Trophoblast cell (in vitro differentiated cells and primary cell): ENCODE measurements around the gene SELP.
A peak's percentile ranks its signal among the peaks of the same experiment; 100 is the strongest.

Experiments
- DNase-seq, 2 donors: peaks; one replicate each; pipeline ENCODE4 v3.0.0-alpha.2; 2016
- H2AFZ ChIP-seq: 2 replicates; pipeline ENCODE4 v1.6.1; 2013; ENCODE audit warnings: low read length, moderate library complexity, mild to moderate bottlenecking; ENCODE audit not compliant: insufficient read depth, poor library complexity
- H2AK5ac ChIP-seq: 2 replicates; pipeline ENCODE4 v1.6.1; 2013; ENCODE audit warnings: mild to moderate bottlenecking, low read length
- H2BK120ac ChIP-seq: 2 replicates; pipeline ENCODE4 v1.6.1; 2013; ENCODE audit warnings: low read length, mild to moderate bottlenecking, moderate library complexity; ENCODE audit not compliant: insufficient read depth, poor library complexity
- H2BK12ac ChIP-seq: 2 replicates; pipeline ENCODE4 v1.6.1; 2013; ENCODE audit warnings: mild to moderate bottlenecking, low read length, moderate library complexity
- H2BK5ac ChIP-seq: 2 replicates; pipeline ENCODE4 v1.6.1; 2013; ENCODE audit warnings: low read length, low read depth, moderate library complexity, mild to moderate bottlenecking; ENCODE audit not compliant: poor library complexity
- H3K14ac ChIP-seq: 2 replicates; pipeline ENCODE4 v1.6.1; 2013; ENCODE audit warnings: mild to moderate bottlenecking, low read length
- H3K18ac ChIP-seq: 2 replicates; pipeline ENCODE4 v1.6.1; 2013; ENCODE audit warnings: mild to moderate bottlenecking, low read length
- H3K23ac ChIP-seq: 2 replicates; pipeline ENCODE4 v1.6.1; 2013; ENCODE audit warnings: low read length
- H3K27ac ChIP-seq: 2 replicates; pipeline ENCODE4 v1.5.1; 2013; ENCODE audit warnings: low read depth, mild to moderate bottlenecking, inconsistent platforms, low read length, moderate library complexity
- H3K27me3 ChIP-seq: 2 replicates; pipeline ENCODE4 v1.6.1; 2013; ENCODE audit warnings: inconsistent platforms, mild to moderate bottlenecking, low read length, moderate library complexity; ENCODE audit not compliant: insufficient read depth
- H3K36me3 ChIP-seq, 2 experiments: 1 replicate in 1 of 2; 2 replicates in 1 of 2; pipeline ENCODE4 v1.6.1; 2013; ENCODE audit warnings: low read length in 2 of 2, mild to moderate bottlenecking in 2 of 2, moderate library complexity in 1 of 2; ENCODE audit not compliant: insufficient read depth in 2 of 2, control insufficient read depth in 1 of 2
- H3K4ac ChIP-seq: 2 replicates; pipeline ENCODE4 v1.6.1; 2013; ENCODE audit warnings: low read depth, mild to moderate bottlenecking, low read length, moderate library complexity
- H3K4me1 ChIP-seq, 2 experiments: 1 replicate in 1 of 2; 2 replicates in 1 of 2; pipeline ENCODE4 v1.6.1; 2013; ENCODE audit warnings: low read length in 2 of 2, mild to moderate bottlenecking in 2 of 2, moderate library complexity in 1 of 2; ENCODE audit not compliant: insufficient read depth in 2 of 2, control insufficient read depth in 1 of 2
- H3K4me2 ChIP-seq: 2 replicates; pipeline ENCODE4 v1.6.1; 2013; ENCODE audit warnings: inconsistent platforms, mild to moderate bottlenecking, low read length, moderate library complexity
- H3K4me3 ChIP-seq: 2 replicates; pipeline ENCODE4 v1.5.1; 2013; ENCODE audit warnings: mild to moderate bottlenecking, low read depth, low read length, inconsistent platforms
- H3K79me1 ChIP-seq: one replicate; pipeline ENCODE4 v1.6.1; 2013; ENCODE audit warnings: low read length
- H3K79me2 ChIP-seq: 2 replicates; pipeline ENCODE4 v1.6.1; 2013; ENCODE audit warnings: low read length, mild to moderate bottlenecking; ENCODE audit not compliant: control insufficient read depth, insufficient read depth, poor library complexity
- H3K9ac ChIP-seq: 2 replicates; pipeline ENCODE4 v1.6.1; 2013; ENCODE audit warnings: mild to moderate bottlenecking, low read length
- H3K9me3 ChIP-seq: 2 replicates; pipeline ENCODE4 v1.6.1; 2013; ENCODE audit warnings: low read depth, mild to moderate bottlenecking, control low read depth, inconsistent platforms, low read length; ENCODE audit not compliant: insufficient read depth
- H4K12ac ChIP-seq: 2 replicates; pipeline ENCODE4 v1.6.1; 2013; ENCODE audit warnings: low read depth, mild to moderate bottlenecking, low read length, moderate library complexity
- H4K8ac ChIP-seq: 2 replicates; pipeline ENCODE4 v1.6.1; 2013; ENCODE audit warnings: low read depth, mild to moderate bottlenecking, low read length, moderate library complexity
- H4K91ac ChIP-seq: one replicate; pipeline ENCODE4 v1.6.1; 2013; ENCODE audit warnings: low read depth, mild to moderate bottlenecking, low read length, moderate library complexity
- whole genome bisulfite sequencing: extraction: QIAGEN DNeasy Blood & Tissue Kit; methylation state at CpG from one replicate; pipeline ENCODE4 v1.1.7; 2013; ENCODE audit warnings: missing lambda C conversion rate; ENCODE audit not compliant: insufficient read length, insufficient coverage; ENCODE audit errors: extremely low coverage; 5-methylcytosine and 5-hydroxymethylcytosine counted together

SELP gene

GRCh38 chr1:169572187-169572586, 57.7 kb downstream of the SELP start:
- no peak overlapping the region for H4K8ac ChIP-seq
- no CpG with 5 or more reads among the region's 1 CpG for WGBS
- H4K91ac ChIP-seq, result no peak overlapping the region
- no peak overlapping the region for H2BK5ac ChIP-seq
- H3K4me2 ChIP-seq, result no peak overlapping the region
- H3K27me3 ChIP-seq, result no peaks in the 10 kb centered on the region
- no peak overlapping the region for H3K14ac ChIP-seq
- peak; percentile 38 to 88 for DNase-seq
- no peaks in the 10 kb centered on the region for H3K4me1 ChIP-seq
- H3K23ac ChIP-seq, result no peak overlapping the region
- no peak overlapping the region for H3K18ac ChIP-seq
- H3K4me3 ChIP-seq, result no peak overlapping the region
- H3K9ac ChIP-seq, result no peak overlapping the region
- H3K79me2 ChIP-seq, result no peaks in the 10 kb centered on the region
- H2AFZ ChIP-seq, result no peak overlapping the region
- H2BK12ac ChIP-seq, result no peak overlapping the region
- no peak overlapping the region for H3K4ac ChIP-seq
- no peaks in the 10 kb centered on the region for H3K36me3 ChIP-seq
- no peak overlapping the region for H2AK5ac ChIP-seq
- no peak overlapping the region for H3K27ac ChIP-seq
- no peak overlapping the region for H4K12ac ChIP-seq
- H3K9me3 ChIP-seq, result no peaks in the 10 kb centered on the region
- H3K79me1 ChIP-seq, result peaks cover 1% of the 10 kb centered on the region
- H2BK120ac ChIP-seq, result no peak overlapping the region

- H2AK5ac ChIP-seq, result no peak overlapping the region
Observed at GRCh38 chr1:169571450-169571849, 58.5 kb downstream of the SELP start.

GRCh38 chr1:169570172-169570574, 59.8 kb downstream of the SELP start:
- Histone ChIP-seq H4K8ac (no peak overlapping the region), H3K4me1 (no peaks in the 10 kb centered on the region), H3K4me3 (no peak overlapping the region), H3K4ac (no peak overlapping the region), H3K79me2 (no peaks in the 10 kb centered on the region), H2AK5ac (no peak overlapping the region), H2BK5ac (no peak overlapping the region), H4K91ac (no peak overlapping the region), H2BK120ac (no peak overlapping the region), H3K36me3 (no peaks in the 10 kb centered on the region), H2AFZ (no peak overlapping the region), H3K79me1 (peaks cover 1% of the 10 kb centered on the region), H3K9ac (no peak overlapping the region), H2BK12ac (no peak overlapping the region), H3K23ac (no peak overlapping the region), H3K27ac (no peak overlapping the region), H3K4me2 (no peak overlapping the region), H4K12ac (no peak overlapping the region), H3K9me3 (no peaks in the 10 kb centered on the region), H3K27me3 (no peaks in the 10 kb centered on the region), H3K18ac (no peak overlapping the region), H3K14ac (no peak overlapping the region)
- WGBS, result no CpG with 5 or more reads among the region's 1 CpG
- DNase-seq, result no peak

More at GRCh38 chr1:169571450-169571849, 58.5 kb downstream of the SELP start:
- Histone ChIP-seq H3K36me3 (no peaks in the 10 kb centered on the region), H2BK5ac (no peak overlapping the region), H4K8ac (no peak overlapping the region), H3K14ac (no peak overlapping the region), H3K79me1 (peaks cover 1% of the 10 kb centered on the region), H3K27ac (no peak overlapping the region), H3K79me2 (no peaks in the 10 kb centered on the region), H3K9me3 (no peaks in the 10 kb centered on the region), H2BK12ac (no peak overlapping the region), H2BK120ac (no peak overlapping the region), H2AFZ (no peak overlapping the region), H3K4me3 (no peak overlapping the region), H3K4me2 (no peak overlapping the region), H4K12ac (no peak overlapping the region), H3K27me3 (no peaks in the 10 kb centered on the region), H4K91ac (no peak overlapping the region), H3K4me1 (no peaks in the 10 kb centered on the region), H3K23ac (no peak overlapping the region), H3K9ac (no peak overlapping the region), H3K4ac (no peak overlapping the region), H3K18ac (no peak overlapping the region)
- no CpG with 5 or more reads among the region's 3 CpGs for WGBS
- no peak for DNase-seq

- Histone ChIP-seq H4K12ac (no peak overlapping the region), H2BK5ac (no peak overlapping the region), H3K4me1 (no peaks in the 10 kb centered on the region), H3K4me3 (no peak overlapping the region), H3K9ac (no peak overlapping the region), H3K79me1 (peaks cover 1% of the 10 kb centered on the region), H2BK12ac (no peak overlapping the region), H2BK120ac (no peak overlapping the region), H3K4me2 (no peak overlapping the region), H3K14ac (no peak overlapping the region), H3K4ac (no peak overlapping the region), H4K8ac (no peak overlapping the region), H3K9me3 (no peaks in the 10 kb centered on the region), H2AK5ac (no peak overlapping the region), H3K36me3 (no peaks in the 10 kb centered on the region), H3K27ac (no peak overlapping the region), H2AFZ (no peak overlapping the region), H4K91ac (no peak overlapping the region), H3K79me2 (no peaks in the 10 kb centered on the region), H3K23ac (no peak overlapping the region), H3K18ac (no peak overlapping the region), H3K27me3 (no peaks in the 10 kb centered on the region)
- DNase-seq, result no peak
- WGBS, result no CpG with 5 or more reads among the region's 1 CpG
Observed at GRCh38 chr1:169568497-169568896, 61.4 kb downstream of the SELP start.
